DOHH2 (cell line): ENCODE results near the gene H6PD.

Experiments
- CTCF ChIP-seq: fragments of 200-600 bp; sonication (generic); IDR thresholded peaks from one replicate; pipeline ENCODE4 v1.5.1; 2014; ENCODE audit warnings: antibody characterized with exemption, mild to moderate bottlenecking, low read depth, low read length; ENCODE audit not compliant: poor library complexity, severe bottlenecking
- EZH2phosphoT487 ChIP-seq: fragments of 200-600 bp; sonication (generic); IDR thresholded peaks from 2 replicates; pipeline ENCODE4 v1.6.1; 2017; ENCODE audit warnings: borderline replicate concordance, mild to moderate bottlenecking, antibody characterized with exemption, low read length, moderate library complexity, mixed read lengths

- TF ChIP-seq CTCF (no peak), EZH2phosphoT487 (no peak)
These were observed 24.1 kb downstream of the H6PD start for GRCh38 chr1:9258629-9259028.
